Myocyte (in vitro differentiated cells): ENCODE measurements around the gene TUBGCP2. TPM values are rescaled to one million over a fixed set of nuclear protein-coding genes. Genes with fewer than 3 reads are reported as not detected.
A peak's percentile ranks its signal among the peaks of the same experiment; 100 is the strongest.

ENCODE experiments used
- DNase-seq: peaks from one replicate; pipeline ENCODE4 v3.0.0-alpha.2; 2012; ENCODE audit warnings: low read depth
- polyA plus RNA-seq: library from polyadenylated mRNA; unstranded; fragments of >200 nt; gene quantifications from one replicate; pipeline ENCODE4 v1.2.1, GENCODE V29; 2012; ENCODE audit warnings: missing spikeins
- total RNA-seq: library from RNA; depleted of rRNA; stranded (reverse); fragments of >200 nt; gene quantifications from 2 replicates; pipeline ENCODE4 v1.2.3, GENCODE V29; 2014

The TUBGCP2 gene
- 66.3 and 71.5 TPM in 2 replicates for total RNA-seq
- polyA plus RNA-seq = 69.2 TPM

GRCh38 chr10:133308421-133309099, at the start of gene TUBGCP2, which contains the start of gene ZNF511:
Gene TUBGCP2 (minus strand): TSS chr10:133308872. CDS start chr10:133302941, 5,931 bp downstream.
Gene ZNF511 (plus strand): TSS chr10:133308914. CDS start chr10:133308944, 30 bp downstream.
- peak; percentile 83 for DNase-seq

- DNase-seq = peak; percentile 33
Observed at GRCh38 chr10:133357285-133358161, 48.9 kb upstream of the TUBGCP2 start, which contains the start of gene FUOM. Gene FUOM (minus strand): TSS chr10:133358019. CDS start chr10:133358007, 12 bp downstream.

- no peak for DNase-seq
Observed at GRCh38 chr10:133356549-133357284, 48.0 kb upstream of the TUBGCP2 start.

- DNase-seq = no peak
Observed at GRCh38 chr10:133355991-133356390, 47.3 kb upstream of the TUBGCP2 start.

GRCh38 chr10:133355266-133355665, 46.6 kb upstream of the TUBGCP2 start:
- no peak for DNase-seq

GRCh38 chr10:133354672-133355240, 46.1 kb upstream of the TUBGCP2 start:
- DNase-seq = no peak

GRCh38 chr10:133353988-133354605, 45.4 kb upstream of the TUBGCP2 start:
- DNase-seq = no peak

- DNase-seq = no peak
Observed at GRCh38 chr10:133353202-133353959, 44.7 kb upstream of the TUBGCP2 start.

GRCh38 chr10:133351408-133352318, 43.0 kb upstream of the TUBGCP2 start:
- no peak for DNase-seq

- DNase-seq = peak; percentile 46
Observed at GRCh38 chr10:133350950-133351329, 42.3 kb upstream of the TUBGCP2 start.

GRCh38 chr10:133350283-133350949, 41.7 kb upstream of the TUBGCP2 start:
- no peak for DNase-seq

- DNase-seq = no peak
Observed at GRCh38 chr10:133349577-133350011, 40.9 kb upstream of the TUBGCP2 start.

- no peak for DNase-seq
Observed at GRCh38 chr10:133349160-133349568, 40.5 kb upstream of the TUBGCP2 start.

- DNase-seq = no peak
Observed at GRCh38 chr10:133347710-133348517, 39.2 kb upstream of the TUBGCP2 start.

GRCh38 chr10:133346413-133346812, 37.7 kb upstream of the TUBGCP2 start:
- no peak for DNase-seq

GRCh38 chr10:133344236-133344635, 35.6 kb upstream of the TUBGCP2 start:
- DNase-seq = no peak

- DNase-seq = no peak
Observed at GRCh38 chr10:133343558-133343957, 34.9 kb upstream of the TUBGCP2 start.
